Left lobe of liver (tissue), 2 donors: Measurements from ENCODE around the gene TMEM259. TPM values are rescaled to one million over a fixed set of nuclear protein-coding genes. Genes with fewer than 3 reads are reported as not detected.

Experiments used
- ATAC-seq: fragments of 200-7000 bp; cut with Tn5 transposase; one replicate; pipeline ENCODE4 v1.9.1; 2020; ENCODE audit warnings: mild to moderate bottlenecking, moderate library complexity
- DNase-seq: peaks from one replicate; pipeline ENCODE4 v3.0.0-alpha.2; 2020; ENCODE audit warnings: low spot score
- total RNA-seq: library from RNA; stranded (reverse); gene quantifications from one replicate; pipeline ENCODE4 v1.2.1, GENCODE V29; 2021
- donor health status: DM: no; HTN: no; CAD: no; lungs with moderate emphysema.
- donor health status: DM: no; HTN: yes; CAD: no.

TMEM259 gene
- total RNA-seq, 1 donor from 2014 or later = 117 TPM

DNA sequence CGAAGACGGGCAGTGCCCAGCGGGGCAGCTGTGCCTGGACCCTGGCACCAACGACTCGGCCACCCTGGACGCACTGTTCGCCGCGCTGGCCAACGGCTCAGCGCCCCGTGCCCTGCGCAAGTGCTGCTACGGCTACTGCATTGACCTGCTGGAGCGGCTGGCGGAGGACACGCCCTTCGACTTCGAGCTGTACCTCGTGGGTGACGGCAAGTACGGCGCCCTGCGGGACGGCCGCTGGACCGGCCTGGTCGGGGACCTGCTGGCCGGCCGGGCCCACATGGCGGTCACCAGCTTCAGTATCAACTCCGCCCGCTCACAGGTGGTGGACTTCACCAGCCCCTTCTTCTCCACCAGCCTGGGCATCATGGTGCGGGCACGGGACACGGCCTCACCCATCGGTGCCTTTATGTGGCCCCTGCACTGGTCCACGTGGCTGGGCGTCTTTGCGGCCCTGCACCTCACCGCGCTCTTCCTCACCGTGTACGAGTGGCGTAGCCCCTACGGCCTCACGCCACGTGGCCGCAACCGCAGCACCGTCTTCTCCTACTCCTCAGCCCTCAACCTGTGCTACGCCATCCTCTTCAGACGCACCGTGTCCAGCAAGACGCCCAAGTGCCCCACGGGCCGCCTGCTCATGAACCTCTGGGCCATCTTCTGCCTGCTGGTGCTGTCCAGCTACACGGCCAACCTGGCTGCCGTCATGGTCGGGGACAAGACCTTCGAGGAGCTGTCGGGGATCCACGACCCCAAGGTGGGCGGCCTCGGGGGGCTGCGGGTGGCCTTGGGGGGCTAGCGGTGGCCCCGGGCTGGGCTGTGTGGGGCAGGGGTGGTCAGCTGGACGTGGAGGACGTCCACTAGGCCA, 15.9 kb downstream of the TMEM259 start:
- DNase-seq = no peak
- no peak for ATAC-seq

DNA sequence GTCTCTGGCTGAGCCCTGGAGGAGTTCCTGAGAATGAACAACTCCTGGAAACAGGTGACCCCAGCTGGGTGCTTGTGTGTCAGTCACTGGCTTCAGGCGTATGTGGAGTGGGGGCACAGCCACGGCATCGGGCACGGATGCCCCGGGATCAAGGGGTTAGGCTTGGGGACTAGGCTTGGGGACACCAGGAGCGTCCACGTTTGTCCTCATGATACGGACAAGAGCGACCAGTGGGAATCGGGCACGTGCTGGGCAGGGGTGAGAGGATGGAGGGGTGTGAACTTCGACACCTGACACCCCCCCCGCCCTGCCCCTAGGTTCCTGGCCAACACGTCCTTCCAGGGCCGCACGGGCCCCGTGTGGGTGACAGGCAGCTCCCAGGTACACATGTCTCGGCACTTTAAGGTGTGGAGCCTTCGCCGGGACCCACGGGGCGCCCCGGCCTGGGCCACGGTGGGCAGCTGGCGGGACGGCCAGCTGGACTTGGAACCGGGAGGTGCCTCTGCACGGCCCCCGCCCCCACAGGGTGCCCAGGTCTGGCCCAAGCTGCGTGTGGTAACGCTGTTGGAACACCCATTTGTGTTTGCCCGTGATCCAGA, 16.6 kb downstream of the TMEM259 start:
- ATAC-seq = no peak
- DNase-seq = no peak

DNA sequence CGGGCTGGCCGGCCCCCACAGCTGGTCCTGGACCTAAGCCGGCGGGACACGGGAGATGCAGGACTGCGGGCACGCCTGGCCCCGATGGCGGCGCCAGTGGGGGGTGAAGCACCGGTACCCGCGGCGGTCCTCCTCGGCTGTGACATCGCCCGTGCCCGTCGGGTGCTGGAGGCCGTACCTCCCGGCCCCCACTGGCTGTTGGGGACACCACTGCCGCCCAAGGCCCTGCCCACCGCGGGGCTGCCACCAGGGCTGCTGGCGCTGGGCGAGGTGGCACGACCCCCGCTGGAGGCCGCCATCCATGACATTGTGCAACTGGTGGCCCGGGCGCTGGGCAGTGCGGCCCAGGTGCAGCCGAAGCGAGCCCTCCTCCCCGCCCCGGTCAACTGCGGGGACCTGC, 17.6 kb downstream of the TMEM259 start:
- ATAC-seq = no peak
- DNase-seq = no peak

DNA sequence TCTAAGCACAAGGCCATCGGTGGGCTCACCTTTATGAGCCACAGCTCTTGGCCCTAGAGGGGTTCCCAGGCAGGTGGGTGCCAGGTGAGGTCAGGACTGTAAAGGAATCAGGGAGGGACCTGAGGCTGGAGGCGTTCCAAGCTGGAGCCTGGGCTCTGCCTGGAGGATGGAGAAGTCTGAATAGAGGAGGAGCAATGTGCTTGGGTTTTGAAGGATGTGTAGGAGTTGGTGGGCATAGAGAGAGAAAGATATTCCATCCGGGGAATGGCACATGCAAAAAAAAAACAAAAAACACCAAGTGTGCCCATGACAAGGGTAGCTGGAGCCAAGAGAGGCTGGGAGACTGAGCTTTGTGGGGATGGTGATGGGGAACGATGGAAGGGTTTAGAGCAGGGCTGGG, 18.3 kb downstream of the TMEM259 start:
- ATAC-seq = no peak
- DNase-seq = no peak

GRCh38 chr19:1001538-1002166, 19.3 kb downstream of the TMEM259 start:
- DNase-seq = no peak
- peak; percentile 76 for ATAC-seq

DNA sequence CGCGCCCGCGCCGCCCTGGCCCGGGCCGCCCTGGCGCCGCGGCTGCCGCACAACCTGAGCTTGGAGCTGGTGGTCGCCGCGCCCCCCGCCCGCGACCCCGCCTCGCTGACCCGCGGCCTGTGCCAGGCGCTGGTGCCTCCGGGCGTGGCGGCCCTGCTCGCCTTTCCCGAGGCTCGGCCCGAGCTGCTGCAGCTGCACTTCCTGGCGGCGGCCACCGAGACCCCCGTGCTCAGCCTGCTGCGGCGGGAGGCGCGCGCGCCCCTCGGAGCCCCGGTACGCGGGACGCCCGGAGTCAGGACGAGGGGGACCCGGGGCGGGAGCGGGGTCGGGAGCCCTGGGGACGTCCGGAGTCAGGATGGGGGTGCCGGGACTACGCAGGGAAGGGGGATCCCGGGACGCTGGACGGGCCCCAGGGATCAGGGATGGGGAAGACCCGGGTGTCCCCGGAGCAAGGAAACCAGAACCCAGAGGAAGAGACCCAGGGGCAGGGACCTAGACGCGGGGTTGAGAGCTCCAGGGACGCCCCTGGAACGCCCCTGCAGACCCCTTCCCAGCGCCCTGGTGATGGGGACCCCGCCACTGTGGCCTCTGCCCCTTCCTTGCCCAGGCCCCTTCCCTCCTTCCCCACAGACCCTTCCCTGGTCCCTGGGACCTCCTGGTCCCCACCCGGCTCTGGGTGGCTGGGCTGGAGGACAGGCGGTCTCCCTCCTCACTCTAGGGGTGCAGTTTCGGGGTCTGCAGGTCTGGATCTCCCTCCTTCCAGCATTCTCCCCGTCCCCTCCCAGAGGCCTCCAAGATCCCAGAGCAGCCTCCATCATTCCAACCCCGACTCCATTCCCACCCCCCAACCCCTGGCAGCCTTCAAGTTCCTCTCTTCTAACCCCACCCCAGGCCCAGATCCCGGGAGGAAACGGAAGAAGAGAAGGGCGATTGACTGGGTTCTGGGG, 20.1 kb downstream of the TMEM259 start:
- ATAC-seq (no peak), DNase-seq (no peak)

DNA sequence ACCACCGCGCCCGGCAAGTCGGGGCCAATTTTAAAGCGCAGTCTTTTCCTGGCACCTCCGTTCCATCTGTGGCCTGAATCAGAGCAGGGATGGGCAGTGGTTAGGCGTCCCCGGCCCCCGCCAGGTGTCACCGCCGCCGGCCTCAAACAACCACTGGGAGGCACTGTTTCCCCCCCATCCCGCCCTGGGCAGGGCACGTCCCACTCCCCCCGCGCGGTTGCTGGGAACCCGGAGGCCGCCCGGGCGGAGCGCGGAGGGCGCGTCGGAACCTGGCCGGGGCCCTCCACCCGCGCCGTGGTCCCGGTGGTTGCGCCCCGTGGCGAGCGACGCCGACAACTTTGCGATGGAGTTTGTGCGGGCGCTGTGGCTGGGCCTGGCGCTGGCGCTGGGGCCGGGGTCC, 20.8 kb downstream of the TMEM259 start, which contains the start of gene GRIN3B:
Gene GRIN3B, plus strand, starts transcription at position 325 of the 400 bp plus-strand sequence. Its CDS starts 19 bp downstream, at position 344.
- ATAC-seq (no peak), DNase-seq (no peak)

DNA sequence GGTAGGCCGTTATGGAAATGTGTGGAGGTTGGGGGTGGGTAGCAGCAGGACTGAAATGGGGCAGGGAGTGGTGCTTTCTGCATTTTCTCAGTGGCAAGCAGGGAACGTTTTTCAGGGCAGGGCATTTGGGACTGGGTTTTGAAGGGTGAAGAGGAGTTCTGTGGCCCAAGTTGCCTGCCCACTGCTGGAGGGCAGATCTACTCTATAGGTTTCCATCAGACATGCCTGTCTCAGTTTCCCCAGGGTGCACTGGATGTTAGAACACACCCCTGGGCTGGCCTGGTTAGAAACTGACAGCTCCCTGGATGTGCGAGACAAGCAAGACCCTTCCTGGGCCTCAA, 21.6 kb downstream of the TMEM259 start:
- ATAC-seq = no peak
- DNase-seq = no peak

DNA sequence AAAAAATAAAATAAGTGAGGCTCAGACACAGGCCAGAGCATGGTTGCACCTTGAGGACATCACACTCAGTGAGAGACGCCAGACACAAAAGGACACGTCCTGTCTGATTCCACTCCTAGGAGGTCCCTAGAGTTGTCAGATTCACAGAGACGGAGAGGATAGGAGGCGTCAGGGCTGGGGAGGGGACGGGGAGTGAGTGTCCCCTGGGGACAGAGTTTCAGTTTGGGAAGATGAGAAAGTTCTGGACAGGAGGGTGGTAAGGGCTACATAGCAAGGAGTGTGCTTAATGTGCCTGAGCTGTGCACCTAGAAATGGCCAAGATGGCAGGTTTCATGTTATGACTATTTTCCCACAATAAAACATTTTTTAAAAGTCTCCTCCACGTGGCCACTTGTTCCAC, 22.9 kb downstream of the TMEM259 start:
- ATAC-seq (no peak), DNase-seq (no peak)

- DNase-seq = no peak
- ATAC-seq = peak; percentile 17
Measured at GRCh38 chr19:996051-996838, 24.7 kb downstream of the TMEM259 start.

- ATAC-seq (peak; percentile 42), DNase-seq (peak; percentile 91)
Measured at GRCh38 chr19:995051-995827, 25.7 kb downstream of the TMEM259 start.

GRCh38 chr19:994516-994915, 26.4 kb downstream of the TMEM259 start:
- no peak for ATAC-seq
- no peak for DNase-seq

- ATAC-seq (peak; percentile 51), DNase-seq (peak; percentile 80)
Measured at GRCh38 chr19:993831-994393, 27.0 kb downstream of the TMEM259 start.

GRCh38 chr19:993361-993830, 27.5 kb downstream of the TMEM259 start:
- DNase-seq (peak; percentile 90), ATAC-seq (peak; percentile 70)

DNA sequence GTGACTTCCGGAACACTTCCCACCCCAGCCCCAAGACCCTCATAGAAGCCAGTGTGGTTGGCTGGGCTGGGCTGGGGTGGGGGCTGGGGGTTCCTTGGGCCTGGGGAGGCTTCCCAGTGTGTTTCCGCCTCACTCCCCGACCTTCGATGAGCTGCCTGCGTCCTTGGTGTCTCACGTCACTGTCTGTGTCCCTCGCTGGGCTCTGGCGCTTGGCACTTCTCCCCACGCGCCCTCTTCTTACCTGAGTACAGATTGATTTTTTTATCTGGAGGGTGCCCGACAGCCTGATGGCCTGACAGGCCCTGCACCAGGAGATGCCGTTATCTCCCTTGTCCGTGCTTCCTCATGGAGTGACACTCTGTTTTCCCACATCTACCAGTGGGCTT, 28.3 kb downstream of the TMEM259 start:
- no peak for DNase-seq
- peak; percentile 5 for ATAC-seq

DNA sequence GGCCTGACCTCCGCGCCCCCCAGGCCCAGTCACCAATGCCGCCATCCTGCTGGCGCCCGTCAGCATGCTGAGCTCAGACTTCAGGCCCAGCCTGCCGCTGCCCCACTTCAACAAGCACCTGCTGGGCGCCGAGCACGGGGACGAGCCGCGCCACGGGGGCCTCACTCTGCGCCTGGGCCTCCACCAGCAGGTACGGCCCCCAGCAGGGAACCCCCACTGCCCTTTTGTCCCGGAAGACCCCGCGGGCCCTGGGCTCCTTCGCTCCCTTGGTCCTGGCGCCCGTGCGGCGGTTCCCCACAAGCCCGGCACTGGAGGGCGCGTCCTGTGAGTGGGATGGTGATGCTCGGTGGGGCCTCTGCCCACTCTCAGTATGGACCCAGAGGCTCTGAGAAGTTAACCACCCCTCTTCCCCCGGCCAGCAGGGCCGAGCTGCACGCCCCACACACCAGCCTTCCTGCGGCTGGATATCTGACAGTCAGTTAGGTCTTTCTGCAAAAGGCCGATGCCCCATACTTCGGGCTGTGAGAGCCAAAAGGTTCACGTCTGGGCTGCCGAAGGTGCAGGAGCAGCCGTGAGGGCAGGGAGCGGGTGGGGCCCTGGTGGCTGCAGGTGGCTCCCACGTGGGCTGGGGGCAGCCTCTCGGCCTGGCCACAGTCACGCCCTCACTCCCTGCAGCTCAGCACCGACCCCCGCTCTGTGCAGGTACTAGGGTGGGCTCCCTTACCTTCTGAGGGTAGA, 28.8 kb downstream of the TMEM259 start:
- ATAC-seq (no peak), DNase-seq (peak; percentile 50)

- peak; percentile 18 for ATAC-seq
Measured at GRCh38 chr19:991174-991931, 29.6 kb downstream of the TMEM259 start.

More at GRCh38 chr19:991174-991931, 29.6 kb downstream of the TMEM259 start:
- DNase-seq = no peak
